Measurements from ENCODE around the gene CZIB. TPM values are rescaled to one million over a fixed set of nuclear protein-coding genes. Genes with fewer than 3 reads are reported as not detected.

CZIB gene
- total and polyA plus RNA-seq, 2 of the 8 experiments (the other 6 are each of a cell fraction or from before 2014, with no cell fraction given) = 46.5 to 48.0 TPM

GRCh38 chr1:53220171-53220961 lies at the start of gene CZIB (continued):
- TF ChIP-seq CTCF (IDR thresholded peaks at IDR 0.05; ENCODE audit: control extremely low read depth in 1 of 3, insufficient read depth in 1 of 3, low read depth in 1 of 3, low read length in 3 of 3) = no peak
- no peak for TF ChIP-seq CTBP2 (IDR thresholded peaks at IDR 0.05; ENCODE audit: borderline replicate concordance, insufficient read depth, insufficient read length, low read length)
- no peak for TF ChIP-seq SIRT6 (IDR thresholded peaks at IDR 0.05; ENCODE audit: low read length)
- TF ChIP-seq TAF7 (optimal IDR thresholded peaks at IDR 0.05; ENCODE audit: borderline replicate concordance, low read depth, low read length) = peak; percentile 52
- no peak for TF ChIP-seq FOSL1 (IDR thresholded peaks at IDR 0.05; ENCODE audit: insufficient read depth, low read depth, low read length)
- TF ChIP-seq SP4 (IDR thresholded peaks at IDR 0.05; ENCODE audit: low read length) = no peak
- TF ChIP-seq BCL11A (IDR thresholded peaks at IDR 0.05; ENCODE audit: low read depth in 2 of 2, low read length in 2 of 2) = no peak
- 0 out of 4 replicates have a peak, but pooled peaks have one; percentile 16 to 67 for TF ChIP-seq HDAC2 (IDR thresholded peaks at IDR 0.05; ENCODE audit: borderline replicate concordance in 1 of 2, low read depth in 2 of 2, low read length in 2 of 2)
- TF ChIP-seq MAX (IDR thresholded peaks at IDR 0.05) = peak; percentile 61
- TF ChIP-seq POLR2A (IDR thresholded peaks at IDR 0.05; ENCODE audit: control extremely low read depth in 1 of 2, low read depth in 2 of 2, low read length in 2 of 2) = peak; percentile 44 to 82; a peak in 2 of 3 replicates
- peak; percentile 66 for TF ChIP-seq RBBP5 (IDR thresholded peaks at IDR 0.05; ENCODE audit: borderline replicate concordance, low read depth, low read length)
- no peak for TF ChIP-seq E2F6 (IDR thresholded peaks at IDR 0.05)
- TF ChIP-seq RXRA (IDR thresholded peaks at IDR 0.05; ENCODE audit: insufficient read depth, low read depth, low read length) = no peak
- no peak for TF ChIP-seq RNF2 (IDR thresholded peaks at IDR 0.05; ENCODE audit: borderline replicate concordance, low read depth, low read length, missing control alignments, poor library complexity, severe bottlenecking)
- no peak for TF ChIP-seq USF2 (IDR thresholded peaks at IDR 0.05; ENCODE audit: low read length)
- peak; percentile 69 for TF ChIP-seq EGR1 (IDR thresholded peaks at IDR 0.05; ENCODE audit: borderline replicate concordance, low read depth, low read length)
- no peak for TF ChIP-seq NANOG (IDR thresholded peaks at IDR 0.05; ENCODE audit: insufficient read depth, low read depth, low read length, poor library complexity, severe bottlenecking)
- TF ChIP-seq CREB1 (IDR thresholded peaks at IDR 0.05) = peak; percentile 65
